ENCODE data around the gene SLC38A3.

SLC38A3 gene

DNA sequence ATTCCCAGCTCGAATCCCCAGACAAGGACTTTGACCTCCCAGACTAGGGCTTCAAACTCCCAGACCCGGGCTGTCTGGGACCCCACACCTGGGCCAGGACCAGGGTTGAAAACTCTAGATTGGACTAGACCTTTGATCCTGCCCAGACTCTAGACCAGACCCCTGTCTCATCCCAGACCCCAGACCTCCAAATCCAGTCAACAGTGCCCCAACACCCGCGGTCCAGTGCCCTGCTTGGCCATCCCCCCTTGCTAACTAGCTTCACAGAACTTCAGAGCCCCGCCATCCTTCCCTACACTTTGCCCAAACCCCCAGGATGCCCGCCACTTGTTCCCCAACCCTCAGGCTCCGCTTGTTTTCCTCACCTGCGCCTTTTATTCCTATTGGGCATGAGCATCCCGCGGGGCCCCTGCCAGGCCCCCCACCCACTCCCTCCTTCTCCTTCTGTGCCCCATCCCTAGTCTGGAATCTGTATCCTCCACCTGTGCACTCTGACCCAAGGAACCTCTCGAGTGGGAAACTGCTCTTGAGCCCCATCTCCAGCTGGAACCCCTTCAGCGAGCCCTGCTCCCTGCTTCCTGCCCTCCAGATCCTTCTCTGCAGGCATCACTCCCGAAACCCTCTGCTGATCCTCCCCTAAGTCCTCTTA is 31.5 kb downstream of the SLC38A3 start:
- DNase-seq (ENCODE audit: low read depth in 2 of 2): no peak
- TF ChIP-seq, protein P1, sequence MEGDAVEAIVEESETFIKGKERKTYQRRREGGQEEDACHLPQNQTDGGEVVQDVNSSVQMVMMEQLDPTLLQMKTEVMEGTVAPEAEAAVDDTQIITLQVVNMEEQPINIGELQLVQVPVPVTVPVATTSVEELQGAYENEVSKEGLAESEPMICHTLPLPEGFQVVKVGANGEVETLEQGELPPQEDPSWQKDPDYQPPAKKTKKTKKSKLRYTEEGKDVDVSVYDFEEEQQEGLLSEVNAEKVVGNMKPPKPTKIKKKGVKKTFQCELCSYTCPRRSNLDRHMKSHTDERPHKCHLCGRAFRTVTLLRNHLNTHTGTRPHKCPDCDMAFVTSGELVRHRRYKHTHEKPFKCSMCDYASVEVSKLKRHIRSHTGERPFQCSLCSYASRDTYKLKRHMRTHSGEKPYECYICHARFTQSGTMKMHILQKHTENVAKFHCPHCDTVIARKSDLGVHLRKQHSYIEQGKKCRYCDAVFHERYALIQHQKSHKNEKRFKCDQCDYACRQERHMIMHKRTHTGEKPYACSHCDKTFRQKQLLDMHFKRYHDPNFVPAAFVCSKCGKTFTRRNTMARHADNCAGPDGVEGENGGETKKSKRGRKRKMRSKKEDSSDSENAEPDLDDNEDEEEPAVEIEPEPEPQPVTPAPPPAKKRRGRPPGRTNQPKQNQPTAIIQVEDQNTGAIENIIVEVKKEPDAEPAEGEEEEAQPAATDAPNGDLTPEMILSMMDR (IDR thresholded peaks at IDR 0.05; ENCODE audit: low read depth, low read length): no peak
- peak overlapping the region; percentile 82 to 88 for H3K4me3 ChIP-seq (replicated peaks in 1 of 2; ENCODE audit: low read depth in 2 of 2, low read length in 2 of 2)

DNA sequence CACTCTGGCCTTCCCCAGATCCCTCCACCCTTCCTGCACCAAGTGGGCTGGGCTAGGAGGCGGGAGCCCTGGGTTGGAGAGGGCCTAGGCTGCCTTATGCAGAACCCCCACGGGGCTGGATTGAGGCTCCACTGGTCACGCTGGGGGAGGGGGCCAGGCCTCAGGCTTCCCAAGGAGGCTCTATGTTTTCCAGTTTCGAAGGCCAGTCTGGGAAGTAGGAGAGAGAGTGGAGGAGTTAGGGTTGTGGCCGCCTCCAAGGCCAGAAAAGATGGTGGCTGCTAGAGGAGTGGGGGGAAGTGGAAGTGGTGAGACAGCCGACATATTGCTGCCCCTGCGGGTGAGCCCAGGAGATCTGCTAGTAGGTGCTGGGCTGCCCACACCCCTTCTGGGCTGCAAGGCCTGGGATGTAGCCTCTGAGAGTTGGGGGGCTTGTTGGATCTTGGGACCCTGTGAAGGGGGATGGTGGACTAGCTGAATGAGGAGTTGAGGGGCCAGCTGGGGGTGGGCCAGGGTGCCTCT is 32.1 kb downstream of the SLC38A3 start:
- H3K4me3 ChIP-seq (replicated peaks in 1 of 2; ENCODE audit: low read depth in 2 of 2, low read length in 2 of 2): peak overlapping the region; percentile 82 to 88
- peak; percentile 54 to 70 for DNase-seq (ENCODE audit: low read depth in 2 of 2)
- TF ChIP-seq, protein P1 (IDR thresholded peaks at IDR 0.05; ENCODE audit: low read depth, low read length): no peak

DNA sequence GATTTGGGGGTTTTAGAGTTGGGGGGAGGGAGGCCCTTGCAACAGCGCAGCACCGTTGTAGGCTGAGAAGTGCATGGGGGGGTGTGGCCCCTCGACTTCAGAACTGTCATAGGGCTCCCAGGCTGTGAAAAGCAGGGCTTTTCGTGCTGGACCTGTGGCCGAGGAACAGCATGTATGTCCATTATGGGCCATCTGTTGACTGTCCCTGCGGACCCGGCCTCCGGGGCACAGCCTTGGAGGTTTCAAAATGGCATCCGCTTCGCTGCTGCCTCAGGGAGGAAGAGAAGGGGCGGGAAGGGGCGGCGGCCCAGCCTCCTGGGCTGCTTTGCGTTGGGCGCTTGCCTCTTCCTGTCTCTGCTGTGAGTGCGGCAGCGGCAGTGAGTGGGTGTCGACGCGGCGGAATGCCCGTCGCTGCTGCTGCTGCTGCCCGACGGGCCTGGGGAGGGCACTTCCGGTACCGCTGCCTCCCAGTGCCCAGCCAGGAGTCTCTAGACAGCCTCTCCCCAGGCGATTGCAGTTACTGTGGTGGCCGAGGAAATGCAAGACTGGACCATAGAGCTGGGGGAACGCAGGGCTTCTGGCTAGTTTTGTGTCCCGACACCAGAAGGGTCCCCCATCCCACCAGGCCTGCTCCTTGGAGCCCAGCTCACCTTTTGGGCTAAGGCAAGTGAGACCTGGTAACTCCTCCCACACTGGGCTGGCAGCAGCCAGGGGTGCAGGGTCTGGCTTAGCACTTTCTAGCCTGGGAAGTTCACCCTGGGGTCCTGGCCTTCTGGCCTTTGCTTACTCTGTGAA is 32.9 kb downstream of the SLC38A3 start:
- TF ChIP-seq, protein P1 (IDR thresholded peaks at IDR 0.05; ENCODE audit: low read depth, low read length): no peak
- peak; percentile 80 to 88 for DNase-seq (ENCODE audit: low read depth in 2 of 2)
- peak overlapping the region; percentile 82 to 88 for H3K4me3 ChIP-seq (replicated peaks in 1 of 2; ENCODE audit: low read depth in 2 of 2, low read length in 2 of 2)

DNA sequence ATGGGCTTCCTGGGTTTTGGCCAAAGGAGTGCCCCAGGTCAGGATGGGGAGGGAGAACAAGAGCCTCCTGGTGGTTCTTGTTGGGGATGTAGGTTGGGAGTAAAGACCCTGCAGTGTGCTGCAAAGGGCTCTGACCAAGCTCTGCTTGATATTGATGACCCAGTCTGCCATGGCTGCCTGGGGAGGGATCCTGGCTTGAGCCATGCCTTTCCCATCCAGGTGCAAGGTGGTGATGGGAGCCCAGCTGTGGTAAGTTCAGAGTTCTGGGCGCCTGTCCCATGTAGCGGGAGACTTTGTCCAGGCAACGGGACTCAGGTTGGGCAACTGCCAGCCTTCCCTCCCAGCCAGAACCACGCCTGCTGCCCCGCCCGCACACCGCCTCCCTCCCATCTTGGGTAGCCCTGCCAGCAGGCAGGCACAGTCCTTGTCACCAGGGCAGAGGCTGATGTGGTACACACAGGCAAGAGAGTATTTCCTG is 33.5 kb downstream of the SLC38A3 start:
- TF ChIP-seq, protein P1 (IDR thresholded peaks at IDR 0.05; ENCODE audit: low read depth, low read length): peak; percentile 5
- DNase-seq (ENCODE audit: low read depth in 2 of 2): peak in 1 of 2 donors; percentile 32
- peak overlapping the region; percentile 82 to 88 for H3K4me3 ChIP-seq (replicated peaks in 1 of 2; ENCODE audit: low read depth in 2 of 2, low read length in 2 of 2)

DNA sequence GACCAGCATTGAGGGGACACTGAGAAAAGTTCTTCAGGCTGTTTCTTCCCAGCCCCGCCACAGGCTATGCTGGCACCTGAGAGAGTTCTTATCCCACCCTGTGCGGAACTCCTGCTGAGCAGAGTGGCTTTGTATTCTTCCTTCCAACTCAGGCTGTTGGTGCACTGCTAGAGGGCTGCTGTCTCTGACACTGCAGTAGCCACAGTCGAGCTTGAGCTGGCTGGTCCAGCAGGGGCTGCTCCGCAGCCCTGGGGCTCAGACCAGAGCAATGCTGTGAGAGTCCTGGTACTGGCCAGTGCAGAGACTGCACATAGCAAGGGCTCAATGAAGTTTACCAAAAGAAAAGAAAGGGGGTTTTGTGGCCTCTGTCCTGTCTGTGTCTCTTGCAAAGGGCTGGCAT is 34.6 kb downstream of the SLC38A3 start:
- DNase-seq (ENCODE audit: low read depth in 2 of 2): no peak
- TF ChIP-seq, protein P1 (IDR thresholded peaks at IDR 0.05; ENCODE audit: low read depth, low read length): no peak
- H3K4me3 ChIP-seq (replicated peaks in 1 of 2; ENCODE audit: low read depth in 2 of 2, low read length in 2 of 2): no peak overlapping the region

DNA sequence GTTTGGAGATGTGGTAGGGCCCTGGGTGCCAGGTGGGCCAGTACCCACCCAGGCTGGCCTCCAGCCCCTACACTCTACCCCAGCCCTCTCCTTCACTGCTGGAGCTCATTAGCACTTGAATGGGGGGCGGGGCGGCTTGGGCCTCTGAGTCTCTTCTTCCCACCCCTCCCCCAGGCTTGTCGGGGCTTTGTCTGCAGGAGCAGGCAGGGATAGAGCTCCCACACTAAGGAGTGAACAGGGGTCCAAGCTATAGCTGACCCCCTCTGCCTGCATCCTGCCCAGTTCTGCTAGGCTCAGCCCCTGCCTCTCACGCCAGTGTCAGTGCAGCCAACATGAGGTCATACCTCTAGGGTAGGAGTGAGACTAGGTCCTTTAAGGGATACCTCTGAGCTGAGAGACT is 36.1 kb downstream of the SLC38A3 start:
- DNase-seq (ENCODE audit: low read depth in 2 of 2): no peak
- H3K4me3 ChIP-seq (replicated peaks in 1 of 2; ENCODE audit: low read depth in 2 of 2, low read length in 2 of 2): no peak overlapping the region
- TF ChIP-seq, protein P1 (IDR thresholded peaks at IDR 0.05; ENCODE audit: low read depth, low read length): no peak

Measured in cardiac fibroblast (primary cell).